UCSD-AML1 (cell line): ENCODE data around the gene STARD3NL.
"Not testable (repeated sequence)": the region's sequence is repeated elsewhere in the genome, so short reads cannot be mapped to it uniquely, and the experiment has no call there.

Experiments
- DNase-seq: peaks from one replicate; lab custom pipeline; 2025; ENCODE audit not compliant: unreplicated experiment; lab: John Stamatoyannopoulos, UW

Gene STARD3NL, protein sequence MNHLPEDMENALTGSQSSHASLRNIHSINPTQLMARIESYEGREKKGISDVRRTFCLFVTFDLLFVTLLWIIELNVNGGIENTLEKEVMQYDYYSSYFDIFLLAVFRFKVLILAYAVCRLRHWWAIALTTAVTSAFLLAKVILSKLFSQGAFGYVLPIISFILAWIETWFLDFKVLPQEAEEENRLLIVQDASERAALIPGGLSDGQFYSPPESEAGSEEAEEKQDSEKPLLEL

DNA sequence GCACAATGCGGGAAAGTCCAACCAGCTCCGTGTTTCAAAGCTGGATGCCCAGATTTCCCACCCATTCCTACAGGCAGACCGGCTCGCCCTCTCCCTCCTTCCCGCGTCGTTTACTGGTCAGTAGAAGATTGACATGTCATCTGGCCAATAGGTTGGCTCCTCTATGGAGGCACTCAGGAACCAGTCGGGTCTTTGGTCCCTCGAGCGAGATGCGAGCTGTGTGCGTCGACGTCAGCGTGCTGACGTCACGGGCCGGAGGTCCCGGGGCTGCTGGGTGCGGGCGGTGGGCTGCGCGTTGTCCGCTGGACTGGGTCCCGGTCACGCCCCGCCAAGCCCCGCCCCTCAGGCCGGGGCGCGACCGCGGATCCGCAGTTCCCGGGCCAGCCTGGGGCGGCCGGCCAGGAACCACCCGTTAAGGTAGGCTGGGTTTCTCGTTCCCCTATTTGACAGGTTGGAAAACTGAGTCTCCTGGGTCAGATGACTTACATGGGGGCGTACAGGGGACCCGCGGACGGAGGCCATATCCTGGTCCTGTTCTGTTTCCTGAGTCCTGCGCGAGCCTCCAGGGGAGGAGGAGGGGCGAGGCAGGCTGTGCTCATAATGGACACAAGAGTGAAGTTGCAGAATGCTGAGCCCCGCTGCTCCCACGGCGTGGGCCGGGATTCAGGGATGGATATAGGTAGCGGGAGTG is at the start of gene STARD3NL:
Gene STARD3NL (plus strand): TSS at position 242 of the 691 bp plus-strand sequence. CDS start 29,260 bp downstream, outside the sequence.
- peak; percentile 91 for DNase-seq

DNA sequence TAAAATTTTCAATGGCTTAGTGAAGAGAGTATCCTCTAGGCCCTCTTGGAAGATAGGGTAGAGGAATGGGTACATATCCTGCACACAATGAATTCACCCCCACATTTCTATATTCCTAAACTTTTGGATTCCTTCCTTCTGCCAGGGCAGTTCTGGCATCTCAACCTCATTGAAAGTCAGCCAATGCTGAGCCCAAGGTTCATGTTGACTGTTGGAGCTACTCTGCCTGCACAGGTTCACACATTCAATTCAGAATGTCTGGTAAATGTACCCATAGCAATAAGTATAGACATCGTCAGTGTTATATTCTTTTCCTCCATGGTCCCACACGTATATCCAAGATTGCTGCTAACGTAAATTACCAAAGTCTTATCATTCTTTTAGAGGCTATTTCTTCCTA is 48.9 kb upstream of the STARD3NL start:
- no peak for DNase-seq

DNA sequence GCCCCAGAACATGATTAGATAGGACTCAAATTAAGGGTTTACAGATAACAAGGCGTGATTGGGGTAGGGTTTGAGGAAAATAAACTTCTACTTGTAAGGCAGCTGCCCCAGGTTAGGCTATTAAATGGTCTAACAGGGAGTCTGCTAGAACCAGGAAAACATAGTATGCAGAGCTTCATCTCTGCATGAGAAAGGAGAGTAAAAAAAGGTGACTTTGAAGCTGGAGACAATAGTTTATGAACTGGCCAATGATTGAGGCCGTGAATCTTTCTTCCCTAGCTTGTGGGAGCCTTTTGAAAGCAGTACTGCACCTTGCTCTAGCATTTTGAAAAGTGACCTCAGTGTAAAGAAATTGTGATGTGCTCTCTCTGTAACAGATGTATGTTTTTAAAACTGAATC is 48.5 kb upstream of the STARD3NL start:
- DNase-seq, result no peak

DNA sequence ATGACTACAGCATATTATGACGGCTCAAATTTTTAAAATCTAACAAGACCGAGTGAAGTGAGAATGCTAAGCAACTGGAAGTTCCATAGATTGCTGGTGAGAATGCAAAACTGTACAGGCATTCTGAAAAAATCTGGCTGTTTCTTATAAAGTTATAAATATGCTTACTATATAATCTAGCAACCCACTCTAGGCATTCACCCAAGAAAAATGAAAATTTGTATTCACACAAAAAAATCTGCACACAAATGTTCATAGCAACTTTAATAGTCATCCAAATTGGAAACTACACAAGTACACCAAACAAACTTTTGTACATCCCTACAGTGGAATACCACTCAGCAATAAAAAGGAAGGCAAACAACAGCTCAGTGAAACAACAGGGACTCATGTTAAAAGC is 39.9 kb upstream of the STARD3NL start:
- DNase-seq, result no peak

DNA sequence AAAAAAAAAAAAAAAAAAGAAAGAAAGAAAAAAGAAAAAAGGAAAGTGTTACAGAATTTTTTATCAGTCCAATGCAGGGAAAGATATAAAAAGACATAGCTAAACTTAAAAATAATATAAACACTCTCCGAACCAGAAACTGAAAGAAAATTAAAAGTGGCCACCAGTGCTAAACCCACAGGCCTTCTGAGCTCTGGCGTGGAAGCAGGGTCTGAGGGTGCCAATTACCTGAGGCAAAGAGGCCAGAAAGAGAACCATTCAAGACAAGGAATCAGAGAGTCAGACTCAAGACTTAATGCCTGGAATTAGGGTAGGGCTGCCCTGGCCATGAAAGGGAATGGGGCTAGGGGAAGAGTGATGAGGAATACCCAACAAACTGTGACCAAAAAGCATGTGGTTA is 36.9 kb upstream of the STARD3NL start:
- no peak for DNase-seq

DNA sequence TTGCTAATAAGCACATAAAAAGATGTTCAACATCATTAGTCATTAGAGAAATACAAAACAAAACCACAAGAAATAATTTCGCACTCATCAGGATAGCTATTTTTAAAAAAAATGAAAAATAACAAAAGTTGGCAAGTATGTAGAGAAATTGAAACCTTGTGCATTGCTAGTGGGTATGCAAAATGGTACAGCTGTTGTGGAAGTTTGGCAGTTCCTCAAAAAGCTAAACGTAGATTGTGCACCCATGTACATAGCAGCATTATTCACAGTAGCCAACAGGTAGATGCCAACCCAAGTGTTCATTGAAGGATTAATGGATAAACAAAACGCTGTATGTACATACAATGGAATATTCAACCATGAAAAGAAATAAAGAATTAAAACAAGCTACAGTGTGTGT is 35.3 kb upstream of the STARD3NL start:
- DNase-seq, result no peak

DNA sequence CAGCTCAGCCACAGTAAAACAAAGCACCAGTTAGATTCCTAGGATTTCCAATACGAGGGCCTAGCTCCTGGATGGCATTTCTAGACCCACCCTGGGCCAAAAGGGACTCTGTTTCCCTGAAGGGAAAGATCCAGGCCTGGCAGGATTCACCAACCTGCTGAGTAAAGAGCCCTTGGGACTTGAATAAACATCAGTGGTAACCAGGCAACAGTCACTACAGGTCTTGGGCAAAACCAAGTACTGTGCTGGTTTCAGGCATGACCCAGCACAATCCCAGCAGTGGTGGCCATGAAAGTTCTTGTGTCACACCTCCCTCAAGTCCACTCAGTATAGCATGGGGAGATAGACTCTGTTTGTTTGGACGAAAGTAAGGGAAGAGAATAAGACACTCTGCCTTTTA is 31.0 kb upstream of the STARD3NL start:
- DNase-seq, result no peak

DNA sequence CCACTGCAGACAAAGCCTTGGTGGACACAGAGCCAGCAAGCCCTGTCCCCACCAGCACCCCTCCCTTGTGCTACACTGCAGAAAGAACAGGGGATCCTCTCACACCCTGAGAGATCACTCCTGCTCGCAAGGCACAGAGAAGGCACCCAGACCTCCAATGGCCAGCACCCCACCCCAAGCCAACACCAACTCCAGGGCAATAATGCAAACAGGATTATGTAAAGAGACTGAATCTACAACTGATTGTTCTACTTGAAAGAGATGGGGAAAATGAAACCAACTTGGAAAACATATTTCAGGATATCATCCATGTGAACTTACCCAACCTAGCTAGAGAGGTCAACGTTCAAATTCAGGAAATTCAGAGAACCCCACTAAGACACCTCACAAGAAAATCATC is 26.5 kb upstream of the STARD3NL start:
- DNase-seq, result no peak

DNA sequence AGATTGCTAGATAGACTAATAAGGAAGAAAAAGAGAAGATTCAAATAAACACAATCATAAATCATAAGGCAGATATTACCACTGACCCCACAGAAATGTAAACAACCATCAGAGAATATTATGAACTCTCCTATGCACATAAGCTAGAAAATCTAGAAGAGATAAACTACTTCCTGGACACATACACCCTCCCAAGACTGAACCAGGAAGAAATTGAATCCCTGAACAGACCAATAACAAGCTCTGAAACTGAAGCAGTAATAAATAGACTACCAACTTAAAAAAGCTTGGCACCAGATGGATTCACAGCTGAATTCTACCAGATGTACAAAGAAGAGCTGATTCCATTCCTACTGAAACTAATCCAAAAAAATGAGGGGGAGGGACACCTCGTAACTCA is 24.5 kb upstream of the STARD3NL start:
- no peak for DNase-seq

DNA sequence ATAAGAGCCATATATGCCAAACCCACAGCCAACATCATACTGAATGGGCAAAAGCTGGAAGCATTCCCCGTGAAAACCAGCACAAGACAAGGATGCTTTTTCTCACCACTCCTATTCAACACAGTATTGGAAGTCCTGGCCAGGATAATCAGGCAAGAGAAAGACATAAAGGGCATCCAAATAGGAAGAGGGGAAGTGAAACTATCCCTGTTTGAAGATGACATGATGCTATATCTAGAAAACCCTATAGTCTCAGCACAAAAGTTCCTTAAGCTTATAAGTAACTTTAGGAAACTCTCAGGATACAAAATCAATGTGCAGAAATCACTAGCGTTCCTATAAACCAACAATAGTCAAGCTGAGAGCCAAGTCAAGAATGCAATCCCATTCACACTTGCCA is 23.8 kb upstream of the STARD3NL start:
- DNase-seq, result no peak

DNA sequence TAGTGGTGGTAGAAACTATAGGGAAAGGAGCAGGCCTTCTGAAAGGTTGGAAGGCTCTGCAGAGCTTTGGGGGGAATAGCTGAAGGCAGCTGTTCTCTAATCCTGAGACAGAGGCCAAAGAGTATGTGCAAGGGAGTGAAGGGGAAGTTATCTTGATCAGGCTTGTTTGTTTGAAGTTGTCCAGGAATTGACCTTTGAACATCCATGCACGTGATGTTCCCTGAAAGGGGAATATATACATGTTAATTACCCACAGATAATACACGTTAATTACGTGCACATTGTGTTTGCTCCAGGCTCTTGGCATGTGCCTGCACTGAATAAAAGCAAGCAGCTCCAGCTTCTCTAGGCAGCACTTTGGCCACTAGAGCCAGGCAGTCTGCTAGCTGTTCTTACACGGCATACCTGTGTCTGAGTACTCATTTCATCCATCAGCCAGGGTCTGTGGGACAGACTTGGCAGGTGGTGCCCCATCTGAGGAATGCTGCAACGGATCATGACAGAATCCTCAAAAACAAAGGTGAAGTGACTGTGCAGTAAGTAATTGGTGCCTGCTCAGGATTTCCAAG is 18.0 kb upstream of the STARD3NL start:
- no peak for DNase-seq

DNA sequence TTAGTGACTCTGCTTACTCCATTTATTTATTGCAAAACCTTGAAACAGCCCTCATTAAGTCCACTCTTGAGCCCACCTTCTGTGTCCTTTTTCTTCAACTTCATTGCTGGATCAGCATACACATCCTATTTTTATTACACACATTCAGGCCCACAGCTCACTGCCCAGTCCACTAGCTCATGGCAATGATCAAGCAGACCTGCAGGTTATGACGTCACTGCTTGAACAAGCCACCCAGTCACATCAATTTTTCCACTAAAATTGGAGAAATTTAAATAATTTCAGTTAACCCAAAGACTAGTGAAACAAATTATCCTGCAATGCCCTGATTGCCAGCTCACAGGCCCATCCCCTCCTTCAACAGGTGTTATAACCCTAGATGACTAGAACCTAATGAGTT is 16.0 kb upstream of the STARD3NL start:
- no peak for DNase-seq

DNA sequence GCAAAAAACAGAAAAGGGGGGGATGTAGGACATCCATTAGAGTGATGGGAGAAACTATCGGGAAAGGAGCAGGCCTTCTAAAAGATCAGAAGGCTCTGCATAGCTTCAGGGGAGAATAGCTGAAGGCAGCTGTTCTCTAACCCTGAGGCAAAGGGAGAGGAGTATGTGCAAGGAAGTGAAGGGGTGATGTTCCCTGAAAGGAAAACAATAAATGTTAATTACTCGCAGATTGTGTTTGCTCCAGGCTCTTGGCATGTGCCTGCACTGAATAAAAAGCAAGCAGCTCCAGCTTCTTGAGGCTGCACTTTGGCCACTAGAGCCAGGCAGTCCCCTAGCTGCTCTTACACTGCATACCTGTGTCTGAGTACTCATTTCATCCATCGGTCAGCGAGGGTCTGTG is 14.4 kb upstream of the STARD3NL start:
- DNase-seq, result no peak

DNA sequence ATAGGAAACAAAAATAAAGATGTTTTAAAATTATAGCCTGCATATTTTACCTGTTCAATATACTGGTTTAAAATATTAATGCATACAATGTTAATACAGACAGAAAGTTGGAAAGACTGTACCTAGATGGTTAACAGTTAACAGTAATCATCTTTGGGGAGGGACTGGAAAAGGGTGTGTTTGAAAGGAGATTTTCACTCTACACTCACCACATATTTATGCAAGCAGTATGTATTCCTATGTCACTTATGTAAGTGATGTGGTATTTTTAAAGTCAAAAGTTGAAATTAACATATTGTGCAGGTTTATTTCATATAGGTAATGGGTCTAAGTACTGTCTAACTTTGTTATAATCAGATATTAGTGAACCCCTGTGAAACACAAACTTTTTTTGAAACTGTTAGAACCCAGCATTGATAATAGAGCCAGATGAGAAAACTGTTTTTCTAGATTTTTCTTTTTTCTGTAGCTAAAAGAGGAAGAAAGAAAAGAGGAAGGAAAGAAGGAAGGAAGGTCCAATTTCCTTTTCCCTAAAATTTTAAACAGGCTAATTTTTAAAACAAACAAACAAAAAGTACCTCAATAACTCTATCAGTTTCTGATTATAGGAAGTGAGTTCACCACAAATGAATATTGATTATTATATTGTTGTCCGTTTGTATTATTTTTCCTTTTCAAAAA is 9.0 kb upstream of the STARD3NL start:
- no peak for DNase-seq

DNA sequence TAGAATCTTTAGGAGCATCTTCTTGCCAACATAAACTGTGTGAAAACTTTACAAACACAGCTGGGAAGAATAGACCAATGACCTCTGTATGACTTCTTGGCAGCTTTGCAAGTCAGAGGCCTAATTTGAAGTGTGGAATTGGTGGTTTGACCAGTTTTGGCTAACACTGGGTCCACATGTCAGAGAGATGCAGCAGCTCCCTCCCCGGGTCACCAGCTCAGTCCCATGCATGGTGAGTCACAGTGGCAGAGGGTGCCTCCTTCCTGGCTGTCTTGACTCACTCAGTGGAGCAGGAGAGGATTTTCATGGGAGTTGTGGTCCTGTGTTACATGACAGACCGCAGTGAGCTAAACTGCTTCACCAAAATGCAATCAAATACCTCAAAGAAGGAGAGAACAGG is 8.2 kb upstream of the STARD3NL start:
- peak; percentile 9 for DNase-seq

DNA sequence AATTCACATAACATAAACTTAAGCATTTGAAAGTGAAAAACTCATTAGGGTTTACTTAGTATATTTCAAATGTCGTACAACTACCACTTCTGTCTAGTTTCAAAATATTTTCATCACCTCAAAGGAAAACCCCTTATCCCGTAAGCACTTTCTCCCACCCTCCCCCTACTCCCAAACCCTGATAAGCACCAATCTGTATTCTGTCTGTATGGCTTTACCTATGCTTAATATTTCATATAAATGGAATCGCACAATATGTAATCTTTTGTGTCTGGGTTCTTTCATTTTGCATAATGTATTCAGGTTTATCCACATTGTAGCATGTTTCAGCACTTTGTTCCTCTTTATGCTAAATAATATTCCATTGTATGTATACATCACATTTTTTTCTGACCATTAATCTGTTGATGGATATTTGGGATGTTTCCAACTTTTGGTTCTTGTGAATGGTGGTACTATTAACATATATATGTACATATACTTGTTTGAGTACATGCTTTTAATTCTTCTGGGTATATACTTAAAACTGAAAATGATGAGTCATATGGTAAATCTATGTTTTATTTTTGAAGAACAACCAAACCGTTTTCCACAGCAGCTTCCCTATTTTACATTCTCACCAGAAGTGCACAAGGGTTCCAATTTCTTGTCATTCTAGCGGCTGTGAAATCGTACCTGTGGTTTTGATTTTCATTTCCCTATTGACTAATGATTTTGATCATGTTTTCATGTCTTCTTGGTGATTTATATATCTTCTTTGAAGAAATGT is 6.2 kb upstream of the STARD3NL start:
- DNase-seq, result no peak

DNA sequence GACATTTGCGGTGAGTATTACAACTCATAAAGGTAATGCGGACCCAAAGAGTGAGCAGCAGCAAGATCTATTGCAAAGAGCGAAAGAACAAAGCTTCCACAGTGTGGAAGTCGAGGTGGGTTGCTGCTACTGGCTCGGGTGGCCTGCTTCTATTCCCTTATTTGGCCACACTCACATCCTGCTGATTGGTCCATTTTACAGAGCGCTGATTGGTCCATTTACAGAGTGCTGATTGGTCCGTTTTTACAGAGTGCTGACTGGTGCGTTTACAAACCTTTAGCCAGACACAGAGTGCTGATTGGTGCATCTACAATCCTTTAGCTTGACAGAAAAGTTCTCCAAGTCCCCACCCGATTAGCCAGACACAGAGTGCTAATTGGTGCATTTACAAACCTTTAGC is 2.5 kb upstream of the STARD3NL start:
- DNase-seq, result not testable (repeated sequence)

DNA sequence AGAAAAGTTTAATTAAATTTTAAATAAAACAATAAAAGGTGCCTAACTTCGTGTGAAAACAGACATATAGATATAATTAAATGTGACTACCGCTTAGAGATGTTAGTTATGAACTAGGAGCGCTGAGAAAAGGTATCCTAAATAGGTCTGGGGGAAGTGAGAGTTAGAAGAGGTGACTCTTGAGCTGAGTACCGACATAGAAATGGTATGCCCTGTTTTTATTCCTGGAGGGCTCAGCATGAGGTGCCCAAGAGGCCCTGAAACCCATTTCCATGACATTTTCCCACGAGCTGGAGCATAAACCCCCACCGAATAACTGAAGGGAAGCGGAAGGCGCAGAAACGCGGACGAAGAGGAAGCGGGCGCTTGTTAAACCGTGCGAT is 433 bp upstream of the STARD3NL start:
- no peak for DNase-seq

DNA sequence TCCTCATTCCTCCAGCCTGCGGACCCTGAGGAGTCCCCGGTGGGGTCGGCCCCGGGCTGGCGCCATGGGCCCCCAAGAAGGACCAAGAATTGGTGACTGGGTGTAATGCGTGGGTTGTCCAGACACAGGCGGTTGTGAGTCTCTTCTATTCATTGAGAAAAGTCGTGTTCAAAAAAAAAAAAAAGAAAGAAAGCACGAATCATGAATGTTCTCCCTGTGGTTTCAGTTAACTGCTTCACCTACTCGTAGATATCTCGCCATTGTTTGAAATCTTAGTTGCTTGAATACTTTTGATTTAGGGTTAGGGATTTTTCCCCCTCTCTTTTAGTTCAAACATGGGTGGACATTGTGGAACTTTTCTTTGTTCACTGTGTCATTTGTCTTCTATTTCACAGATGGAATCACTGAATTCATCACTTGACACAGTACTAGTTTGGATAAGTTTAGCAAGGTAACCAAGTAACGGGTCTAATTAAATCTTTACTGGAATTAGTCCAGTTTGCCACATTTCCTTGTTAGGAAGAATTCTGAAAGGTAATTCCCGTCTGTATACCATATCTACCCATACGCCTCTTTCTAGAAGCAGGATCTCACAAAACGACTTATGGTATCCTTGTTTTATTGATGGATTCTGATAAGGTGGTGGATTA is 775 bp downstream of the STARD3NL start:
- DNase-seq, result no peak

DNA sequence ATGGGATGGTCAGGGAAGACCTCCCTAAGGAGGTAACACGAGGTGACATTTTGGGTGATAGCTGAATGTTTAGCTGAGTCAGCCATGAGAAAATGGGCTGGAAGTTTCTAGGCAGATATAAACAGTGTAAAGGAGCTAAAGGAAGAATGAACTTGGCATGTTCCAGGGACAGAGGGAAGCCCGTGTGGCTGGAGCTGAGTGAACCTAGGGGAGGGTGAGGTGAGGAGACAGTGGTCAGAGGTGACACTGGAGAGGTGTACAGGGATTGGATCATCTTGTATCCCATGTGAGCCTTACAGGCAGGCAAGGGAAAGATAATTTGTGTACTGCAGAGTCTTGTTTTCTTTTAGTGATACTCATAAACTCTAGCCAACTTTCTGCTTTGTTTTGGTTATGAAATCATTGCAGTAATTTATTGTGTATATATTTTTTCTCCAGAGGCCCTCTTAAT is 1.8 kb downstream of the STARD3NL start:
- DNase-seq, result no peak

DNA sequence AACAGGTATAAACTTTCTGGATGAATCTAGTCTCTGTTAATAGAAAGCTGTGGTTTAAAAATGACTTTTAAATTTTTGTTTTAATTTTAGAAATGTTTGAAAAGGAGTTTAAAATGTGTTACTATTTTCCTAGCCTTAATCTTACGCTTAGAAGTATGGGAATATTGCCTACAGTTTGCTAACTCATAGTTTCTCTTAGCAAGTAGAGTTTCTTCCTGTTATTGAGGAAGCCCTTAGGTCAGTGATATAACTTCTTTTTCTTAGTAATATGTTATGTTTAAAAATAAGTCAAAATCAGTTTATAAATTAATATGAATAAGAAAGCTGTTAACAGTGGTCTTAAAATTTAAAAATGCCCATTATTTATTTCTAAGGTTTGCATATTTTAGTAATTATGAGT is 3.1 kb downstream of the STARD3NL start:
- no peak for DNase-seq
